Muscle of arm (tissue), 12 donors: ENCODE results near the gene BEX2. TPM values are rescaled to one million over a fixed set of nuclear protein-coding genes. Genes with fewer than 3 reads are reported as not detected.

ENCODE experiments used
- DNase-seq: peaks from one replicate; pipeline ENCODE4 v3.0.0-alpha.2; 2013
- polyA plus RNA-seq, 12 donors: library from polyadenylated mRNA; unstranded; fragments of 120-200 nt; gene quantifications; one replicate each; pipeline ENCODE4 v1.2.1, GENCODE V29; 2013; ENCODE audit not compliant: insufficient read length in 12 of 12

The BEX2 gene
- polyA plus RNA-seq, 12 donors, result 26.5 to 76.0 (median 36.4) TPM; not detected in 1

- DNase-seq, result peak; percentile 57
Observed at GRCh38 chrX:103276581-103277002, 34.2 kb downstream of the BEX2 start, which contains the start of gene TCEAL5. TCEAL5 (minus strand) TSS chrX:103276750; CDS start chrX:103274563, 2,187 bp downstream.

DNA sequence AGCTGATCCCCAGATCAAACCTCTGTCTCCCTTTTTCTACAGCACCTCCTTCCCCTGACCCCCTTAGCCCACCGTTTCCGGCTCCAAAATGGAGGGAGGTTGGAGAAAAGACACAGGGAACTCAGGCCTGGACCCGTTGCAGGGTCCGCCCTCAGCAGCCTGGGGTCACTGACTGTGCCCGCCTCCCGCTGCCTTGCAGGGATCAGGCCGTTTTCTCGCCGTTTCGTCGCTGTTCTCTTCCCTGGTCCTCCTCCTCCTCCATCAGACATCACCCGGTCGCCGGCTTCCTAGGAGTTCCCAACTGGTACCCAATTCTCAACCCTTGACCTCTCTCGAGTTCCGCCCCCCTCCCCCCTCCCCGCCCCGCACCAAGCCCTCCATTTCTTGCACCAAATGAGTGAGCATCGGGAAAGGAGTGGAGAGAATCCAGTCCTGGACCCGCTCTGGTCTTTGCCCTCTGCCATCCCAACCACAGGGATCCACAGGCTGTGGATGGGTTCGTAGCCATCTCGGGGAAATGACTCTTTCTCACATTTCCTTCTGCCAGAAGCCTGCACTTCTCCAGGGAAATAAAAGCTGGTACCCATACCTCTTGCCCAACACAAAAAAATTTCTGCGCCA lies 34.7 kb downstream of the BEX2 start:
- peak; percentile 4 for DNase-seq

DNA sequence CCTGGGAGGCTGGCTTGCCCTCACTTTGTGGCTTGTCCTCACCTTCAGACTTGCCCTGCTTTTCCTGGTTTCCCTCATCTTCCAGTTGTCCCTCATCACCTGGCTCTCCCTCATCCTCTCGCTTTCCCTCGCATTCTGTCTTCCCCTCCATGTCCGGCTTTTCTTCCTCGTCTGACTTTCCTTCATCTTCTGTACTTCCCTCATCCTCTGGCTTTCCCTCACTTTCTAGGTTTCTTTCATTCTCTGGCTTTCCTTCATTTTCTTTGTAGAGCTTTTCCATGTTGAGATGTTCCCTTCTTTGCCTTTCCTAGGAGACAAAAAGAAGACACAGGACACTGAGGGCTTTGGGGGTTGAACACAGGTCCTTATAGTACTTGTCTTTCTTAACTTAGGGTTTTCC lies 36.5 kb downstream of the BEX2 start:
- no peak for DNase-seq

Other genes with a start within 250 kb of the BEX2 start
- 10 to 100 TPM in 1 of 12 donors, 1 to 10 TPM in 8, under 1 TPM in 2, not detected in 1; 0.21 to 19.2 (median 2.0) TPM for gene BEX1, start 246.8 kb downstream of the BEX2 start, polyA plus RNA-seq
- 1 to 10 TPM in 1 of 12 donors, under 1 TPM in 3, not detected in 8; 0.18 to 1.0 (median 0.40) TPM for gene NXF3, start 217.8 kb downstream of the BEX2 start, polyA plus RNA-seq
- gene BEX4, start 95.9 kb downstream of the BEX2 start, polyA plus RNA-seq, result 10 to 100 TPM in 11 of 12 donors, not detected in 1; 32.1 to 86.9 (median 47.3) TPM
- gene TCEAL8, start 55.8 kb downstream of the BEX2 start, polyA plus RNA-seq, result 100 to 1,000 TPM in 10 of 12 donors, 10 to 100 TPM in 1, not detected in 1; 93.3 to 180 (median 140) TPM
- gene TCEAL5, start 34.2 kb downstream of the BEX2 start, polyA plus RNA-seq, result 10 to 100 TPM in 2 of 12 donors, 1 to 10 TPM in 9, not detected in 1; 4.0 to 19.8 (median 6.1) TPM
- gene TCEAL7, start 19.2 kb upstream of the BEX2 start, polyA plus RNA-seq, result 100 to 1,000 TPM in 11 of 12 donors, not detected in 1; 151 to 504 (median 303) TPM
- gene TCEAL9, start 45.5 kb upstream of the BEX2 start, polyA plus RNA-seq, result 100 to 1,000 TPM in 11 of 12 donors, not detected in 1; 124 to 237 (median 190) TPM
- 100 to 1,000 TPM in 11 of 12 donors, not detected in 1; 119 to 295 (median 156) TPM for gene BEX3, start 65.5 kb upstream of the BEX2 start, polyA plus RNA-seq
- 1 to 10 TPM in 4 of 12 donors, under 1 TPM in 6, not detected in 2; 0.37 to 2.2 (median 0.78) TPM for gene RAB40A, start 208.5 kb upstream of the BEX2 start, polyA plus RNA-seq